Mesenchymal stem cell (in vitro differentiated cells and primary cell): ENCODE data around the gene DOCK8.

Source experiments
- DNase-seq: peaks from one replicate; pipeline ENCODE4 v3.0.0-alpha.2; 2013
- H2AFZ ChIP-seq: one replicate; pipeline ENCODE4 v1.6.1; 2013; ENCODE audit warnings: low read depth, mild to moderate bottlenecking, control low read depth, inconsistent platforms, low read length, moderate library complexity
- H2AK5ac ChIP-seq: 2 replicates; pipeline ENCODE4 v1.6.1; 2013; ENCODE audit warnings: low read length, moderate library complexity, mild to moderate bottlenecking, inconsistent platforms; ENCODE audit not compliant: severe bottlenecking
- H2BK120ac ChIP-seq: one replicate; pipeline ENCODE4 v1.6.1; 2013; ENCODE audit warnings: low read depth, mild to moderate bottlenecking, inconsistent platforms, low read length, moderate library complexity
- H2BK12ac ChIP-seq, 2 experiments: one replicate each; pipeline ENCODE4 v1.6.1; 2013; ENCODE audit warnings: inconsistent platforms in 2 of 2, low read length in 2 of 2, mild to moderate bottlenecking in 2 of 2, moderate library complexity in 2 of 2, control low read depth in 1 of 2
- H2BK15ac ChIP-seq: one replicate; pipeline ENCODE4 v1.6.1; 2013; ENCODE audit warnings: mild to moderate bottlenecking, low read depth, inconsistent platforms; ENCODE audit not compliant: poor library complexity, severe bottlenecking
- H2BK5ac ChIP-seq: 2 replicates; pipeline ENCODE4 v1.6.1; 2013; ENCODE audit warnings: low read depth, mild to moderate bottlenecking, low read length, control low read depth, inconsistent platforms; ENCODE audit not compliant: poor library complexity, severe bottlenecking
- H3K14ac ChIP-seq, 2 experiments: one replicate each; pipeline ENCODE4 v1.6.1; 2013; ENCODE audit warnings: inconsistent platforms in 2 of 2, low read length in 2 of 2, control low read depth in 1 of 2, mild to moderate bottlenecking in 1 of 2, moderate library complexity in 1 of 2
- H3K18ac ChIP-seq, 2 experiments: one replicate each; pipeline ENCODE4 v1.6.1; 2013; ENCODE audit warnings: inconsistent platforms in 2 of 2, low read length in 2 of 2, control low read depth in 1 of 2, low read depth in 1 of 2, mild to moderate bottlenecking in 1 of 2
- H3K23ac ChIP-seq, 2 experiments: one replicate each; pipeline ENCODE4 v1.6.1; 2013; ENCODE audit warnings: inconsistent platforms in 2 of 2, low read length in 2 of 2, mild to moderate bottlenecking in 2 of 2, moderate library complexity in 2 of 2, control low read depth in 1 of 2
- H3K27ac ChIP-seq: 2 replicates; pipeline ENCODE4 v1.5.1; 2013; ENCODE audit warnings: mild to moderate bottlenecking, moderate library complexity, low read length, control low read depth, inconsistent platforms; ENCODE audit not compliant: poor library complexity, severe bottlenecking
- H3K27me3 ChIP-seq, 2 experiments: 2 replicates each; pipeline versions ENCODE4 v1.6.1 to v1.7.0; 2013; ENCODE audit warnings: low read length in 2 of 2, mild to moderate bottlenecking in 2 of 2, moderate library complexity in 2 of 2, control low read depth in 1 of 2, inconsistent platforms in 1 of 2; ENCODE audit not compliant: control insufficient read depth in 1 of 2, insufficient read depth in 1 of 2
- H3K36me3 ChIP-seq, 2 experiments: 2 replicates each; pipeline versions ENCODE4 v1.6.1 to v1.7.0; 2013; ENCODE audit warnings: low read length in 2 of 2, control low read depth in 1 of 2, inconsistent platforms in 1 of 2, low read depth in 1 of 2, mild to moderate bottlenecking in 1 of 2; ENCODE audit not compliant: insufficient read depth in 2 of 2, control insufficient read depth in 1 of 2
- H3K4ac ChIP-seq, 2 experiments: one replicate each; pipeline ENCODE4 v1.6.1; 2013; ENCODE audit warnings: inconsistent platforms in 2 of 2, low read length in 2 of 2, mild to moderate bottlenecking in 2 of 2, moderate library complexity in 2 of 2, control low read depth in 1 of 2, low read depth in 1 of 2
- H3K4me1 ChIP-seq: 2 replicates; pipeline ENCODE4 v1.6.1; 2013; ENCODE audit warnings: low read depth, low read length, control low read depth; ENCODE audit not compliant: control insufficient read depth, insufficient read depth
- H3K4me2 ChIP-seq: 2 replicates; pipeline ENCODE4 v1.6.1; 2013; ENCODE audit warnings: low read length, mild to moderate bottlenecking, inconsistent platforms; ENCODE audit not compliant: poor library complexity, severe bottlenecking
- H3K4me3 ChIP-seq, 2 experiments: 2 replicates each; pipeline versions ENCODE4 v1.5.1 to v1.7.0; 2013; ENCODE audit warnings: low read length in 2 of 2, mild to moderate bottlenecking in 2 of 2, control low read depth in 1 of 2, low read depth in 1 of 2; ENCODE audit not compliant: insufficient read depth in 1 of 2
- H3K79me1 ChIP-seq: replicated peaks from 2 replicates; pipeline ENCODE4 v1.6.1; 2013; ENCODE audit warnings: mild to moderate bottlenecking, control low read depth, low read length, inconsistent platforms; ENCODE audit not compliant: poor library complexity, severe bottlenecking
- H3K9ac ChIP-seq: 2 replicates; pipeline ENCODE4 v1.7.0; 2013; ENCODE audit warnings: mild to moderate bottlenecking, low read length, moderate library complexity
- H3K9me3 ChIP-seq: 2 replicates; pipeline ENCODE4 v1.7.0; 2013; ENCODE audit warnings: mild to moderate bottlenecking, low read length; ENCODE audit not compliant: control insufficient read depth
- H4K8ac ChIP-seq: one replicate; pipeline ENCODE4 v1.6.1; 2013; ENCODE audit warnings: inconsistent platforms, mild to moderate bottlenecking, low read length, moderate library complexity
- H4K91ac ChIP-seq: one replicate; pipeline ENCODE4 v1.6.1; 2013; ENCODE audit warnings: mild to moderate bottlenecking, low read length, inconsistent platforms
- WGBS: methylation state at CpG from one replicate; pipeline ENCODE4 v1.1.7; 2013; ENCODE audit warnings: mixed read lengths; 5-methylcytosine and 5-hydroxymethylcytosine counted together

The DOCK8 gene

GRCh38 chr9:396396-396795 lies 181.7 kb downstream of the DOCK8 start:
- no peak for DNase-seq
- Histone ChIP-seq H3K18ac (no peak overlapping the region), H3K4me3 (no peak overlapping the region), H3K14ac (no peak overlapping the region), H3K23ac (no peak overlapping the region), H3K9ac (no peak overlapping the region), H3K4me1 (no peaks in the 10 kb centered on the region), H2BK5ac (no peak overlapping the region), H2AK5ac (no peak overlapping the region), H3K4me2 (no peak overlapping the region), H3K79me1 (no peaks in the 10 kb centered on the region), H3K4ac (no peak overlapping the region), H4K8ac (no peak overlapping the region), H2BK120ac (no peak overlapping the region), H2BK12ac (no peak overlapping the region), H3K27me3 (no peaks in the 10 kb centered on the region), H3K9me3 (no peaks in the 10 kb centered on the region), H2AFZ (no peak overlapping the region), H3K27ac (no peak overlapping the region), H2BK15ac (no peak overlapping the region), H3K36me3 (no peaks in the 10 kb centered on the region), H4K91ac (no peak overlapping the region)
- WGBS: 97% methylated on average over 3 of the region's 3 CpGs

GRCh38 chr9:398085-398484 lies 183.4 kb downstream of the DOCK8 start:
- no peak overlapping the region for H4K8ac ChIP-seq
- H2AK5ac ChIP-seq: no peak overlapping the region
- H2BK15ac ChIP-seq: no peak overlapping the region
- H3K4me3 ChIP-seq: no peak overlapping the region
- H2BK5ac ChIP-seq: no peak overlapping the region
- no peak overlapping the region for H2BK120ac ChIP-seq
- H4K91ac ChIP-seq: no peak overlapping the region
- no peak overlapping the region for H2AFZ ChIP-seq
- no peak overlapping the region for H3K18ac ChIP-seq
- H3K36me3 ChIP-seq: no peaks in the 10 kb centered on the region
- no peaks in the 10 kb centered on the region for H3K79me1 ChIP-seq
- 85% methylated on average over 5 of the region's 5 CpGs for WGBS
- DNase-seq: no peak
- H3K4me2 ChIP-seq: no peak overlapping the region
- H3K23ac ChIP-seq: no peak overlapping the region
- no peak overlapping the region for H3K9ac ChIP-seq
- H2BK12ac ChIP-seq: no peak overlapping the region
- no peaks in the 10 kb centered on the region for H3K27me3 ChIP-seq
- no peaks in the 10 kb centered on the region for H3K9me3 ChIP-seq
- no peak overlapping the region for H3K14ac ChIP-seq
- H3K4ac ChIP-seq: no peak overlapping the region
- no peak overlapping the region for H3K27ac ChIP-seq
- H3K4me1 ChIP-seq: no peaks in the 10 kb centered on the region

GRCh38 chr9:401223-401622 lies 186.6 kb downstream of the DOCK8 start:
- no peaks in the 10 kb centered on the region for H3K4me1 ChIP-seq
- no peak overlapping the region for H2AK5ac ChIP-seq
- H3K27ac ChIP-seq: no peak overlapping the region
- no peak overlapping the region for H4K8ac ChIP-seq
- H3K18ac ChIP-seq: no peak overlapping the region
- H2BK12ac ChIP-seq: no peak overlapping the region
- no peak overlapping the region for H2BK15ac ChIP-seq
- no peaks in the 10 kb centered on the region for H3K9me3 ChIP-seq
- no peak for DNase-seq
- H3K36me3 ChIP-seq: no peaks in the 10 kb centered on the region
- no peaks in the 10 kb centered on the region for H3K79me1 ChIP-seq
- no peak overlapping the region for H3K4me3 ChIP-seq
- no peak overlapping the region for H3K9ac ChIP-seq
- H2AFZ ChIP-seq: no peak overlapping the region
- H4K91ac ChIP-seq: no peak overlapping the region
- H3K4me2 ChIP-seq: no peak overlapping the region
- no peaks in the 10 kb centered on the region for H3K27me3 ChIP-seq
- 50% methylated on average over 3 of the region's 3 CpGs for WGBS
- no peak overlapping the region for H3K4ac ChIP-seq
- H3K14ac ChIP-seq: no peak overlapping the region
- H2BK120ac ChIP-seq: no peak overlapping the region
- H3K23ac ChIP-seq: no peak overlapping the region
- H2BK5ac ChIP-seq: no peak overlapping the region

GRCh38 chr9:404234-404633 lies 189.6 kb downstream of the DOCK8 start:
- no peak for DNase-seq
- H3K23ac ChIP-seq: no peak overlapping the region

More at GRCh38 chr9:404234-404633, 189.6 kb downstream of the DOCK8 start:
- Histone ChIP-seq H2BK15ac (no peak overlapping the region), H3K9ac (no peak overlapping the region), H3K4me1 (no peaks in the 10 kb centered on the region), H3K4me2 (no peak overlapping the region), H3K27me3 (no peaks in the 10 kb centered on the region), H3K36me3 (no peaks in the 10 kb centered on the region), H2BK12ac (no peak overlapping the region), H3K27ac (no peak overlapping the region), H4K91ac (no peak overlapping the region), H3K9me3 (no peaks in the 10 kb centered on the region), H3K18ac (no peak overlapping the region), H2AK5ac (no peak overlapping the region), H2BK120ac (no peak overlapping the region), H2AFZ (no peak overlapping the region), H3K4me3 (no peak overlapping the region), H3K14ac (no peak overlapping the region), H2BK5ac (no peak overlapping the region), H4K8ac (no peak overlapping the region), H3K4ac (no peak overlapping the region), H3K79me1 (no peaks in the 10 kb centered on the region)
- 93% methylated on average over 2 of the region's 3 CpGs for WGBS
